Panc1 (cell line): ENCODE measurements around the gene PKP2. TPM values are rescaled to one million over a fixed set of nuclear protein-coding genes. Genes with fewer than 3 reads are reported as not detected.

Source experiments
- ATAC-seq: fragments of 200-7000 bp; cut with Tn5 transposase; 2 replicates; pipeline ENCODE4 v1.9.1; 2020; ENCODE audit warnings: mild to moderate bottlenecking, moderate library complexity
- BruUV-seq: library from RNA; stranded (reverse); fragments of 400-500 nt; replicated peaks from 2 replicates; lab custom pipeline; 2021; lab: Mats Ljungman, UMichigan
- CTCF ChIA-PET: fragments of 300-600 bp; sonication (Branson Sonifier 250); formaldehyde crosslinking; loops from one replicate; lab custom pipeline; 2022; ENCODE audit warnings: antibody characterized with exemption; lab: Charles Lee
- POLR2A ChIA-PET: fragments of 300-600 bp; sonication (Branson Sonifier 250); formaldehyde crosslinking; loops from one replicate; lab custom pipeline; 2022; ENCODE audit warnings: antibody characterized with exemption; lab: Charles Lee
- DNase-seq: peaks from one replicate; pipeline ENCODE4 v3.0.0-alpha.2; 2010; ENCODE audit warnings: low read depth, low spot score
- H3K27ac ChIP-seq: 2 replicates; pipeline ENCODE4 v1.5.1; 2011; ENCODE audit warnings: mild to moderate bottlenecking, low read length, inconsistent platforms
- H3K27me3 ChIP-seq: fragments of 200-500 bp; sonication (Bioruptor generic); 2 replicates; pipeline ENCODE4 v1.6.0; 2014; ENCODE audit warnings: low read length, inconsistent platforms; ENCODE audit not compliant: control insufficient read depth, insufficient read depth
- H3K36me3 ChIP-seq: fragments of 200-500 bp; sonication (Bioruptor generic); 2 replicates; pipeline ENCODE4 v1.5.1; 2014; ENCODE audit warnings: inconsistent platforms, mild to moderate bottlenecking, low read length, moderate library complexity; ENCODE audit not compliant: control insufficient read depth, insufficient read depth
- H3K4me1 ChIP-seq: 2 replicates; pipeline ENCODE4 v1.5.1; 2011; ENCODE audit warnings: inconsistent platforms, mild to moderate bottlenecking, low read length, moderate library complexity; ENCODE audit not compliant: control insufficient read depth, insufficient read depth
- H3K4me3 ChIP-seq, 2 experiments: 2 replicates each; pipeline ENCODE4 v1.5.1; 2011 to 2012; ENCODE audit warnings: low read depth in 2 of 2, low read length in 2 of 2, mild to moderate bottlenecking in 2 of 2, inconsistent platforms in 1 of 2, moderate library complexity in 1 of 2
- H3K9me3 ChIP-seq: fragments of 200-500 bp; sonication (Bioruptor generic); 2 replicates; pipeline ENCODE4 v1.5.1; 2014; ENCODE audit warnings: low read depth, mild to moderate bottlenecking, inconsistent platforms, low read length, moderate library complexity; ENCODE audit not compliant: control insufficient read depth, insufficient read depth
- CTCF ChIP-seq: fragments of 450-650 bp; IDR thresholded peaks from 2 replicates; pipeline ENCODE4 v1.5.1; 2017; ENCODE audit warnings: mild to moderate bottlenecking
- POLR2AphosphoS5 ChIP-seq: IDR thresholded peaks from 2 replicates; pipeline ENCODE4 v1.6.1; 2012; ENCODE audit warnings: mild to moderate bottlenecking, low read depth, low read length, moderate library complexity
- REST ChIP-seq, 2 experiments: IDR thresholded peaks; 2 replicates each; pipeline ENCODE4 v1.6.1; 2011 to 2012; ENCODE audit warnings: low read depth in 2 of 2, control low read depth in 1 of 2, low read length in 1 of 2, mild to moderate bottlenecking in 1 of 2, moderate library complexity in 1 of 2; ENCODE audit not compliant: insufficient read depth in 1 of 2
- SIN3A ChIP-seq: IDR thresholded peaks from 2 replicates; pipeline ENCODE4 v1.6.1; 2012; ENCODE audit warnings: low read depth, mild to moderate bottlenecking, low read length, moderate library complexity, borderline replicate concordance; ENCODE audit not compliant: insufficient read depth
- TCF7L2 ChIP-seq: IDR thresholded peaks from 2 replicates; pipeline ENCODE4 v1.6.1; 2011; ENCODE audit warnings: mild to moderate bottlenecking, low read depth, low read length, inconsistent platforms
- in situ Hi-C: cut with HindIII; loops from 2 replicates; pipeline ENCODE4 v1.10.0; 2016; ENCODE audit warnings: low sequenced_read_pairs, low pct_unique_long_range_greater_than_20kb
- intact Hi-C: fragments of 100-400 bp; cut with micrococcal nuclease; formaldehyde crosslinking; loops from one replicate; pipeline ENCODE4 v1.10.0; 2022; ENCODE audit not compliant: unreplicated experiment
- total RNA-seq: library from RNA; stranded (reverse); gene quantifications from one replicate; pipeline ENCODE4 v1.2.1, GENCODE V29; 2021; ENCODE audit not compliant: unreplicated experiment

PKP2 gene
- total RNA-seq, 1 experiment from 2014 or later, result 2.2 TPM

GRCh38 chr12:32794281-32794680 is 102.3 kb downstream of the PKP2 start:
- no TSS peak for BruUV-seq
- ChIA-PET POLR2A (no interaction called here), CTCF (no interaction called here)
- Histone ChIP-seq H3K27me3 (no peaks in the 10 kb centered on the region), H3K36me3 (no peaks in the 10 kb centered on the region), H3K4me1 (no peaks in the 10 kb centered on the region), H3K4me3 (no peak overlapping the region), H3K9me3 (no peaks in the 10 kb centered on the region), H3K27ac (no peak overlapping the region)
- ATAC-seq, result no peak
- DNase-seq, result no peak
- TF ChIP-seq CTCF, result no peak
- TF ChIP-seq SIN3A, result no peak
- TF ChIP-seq REST (IDR thresholded peaks at IDR 0.05; ENCODE audit: insufficient read depth in 1 of 2, low read depth in 2 of 2, low read length in 1 of 2), result no peak
- no peak for TF ChIP-seq POLR2AphosphoS5
- no peak for TF ChIP-seq TCF7L2
- in situ Hi-C loops, result no loop called here
- intact Hi-C loops, result no loop called here

- no peaks in the 10 kb centered on the region for H3K4me1 ChIP-seq
- no peaks in the 10 kb centered on the region for H3K27me3 ChIP-seq
- no peak overlapping the region for H3K27ac ChIP-seq
- POLR2A ChIA-PET, result no interaction called here
- H3K36me3 ChIP-seq, result no peaks in the 10 kb centered on the region
- in situ Hi-C loops (no loop called here), intact Hi-C loops (no loop called here)
- H3K4me3 ChIP-seq, result no peak overlapping the region
- BruUV-seq, result no TSS peak
- no peaks in the 10 kb centered on the region for H3K9me3 ChIP-seq
- ATAC-seq, result no peak
- no peak for DNase-seq
- TF ChIP-seq REST (IDR thresholded peaks at IDR 0.05; ENCODE audit: insufficient read depth in 1 of 2, low read depth in 2 of 2, low read length in 1 of 2) (no peak), CTCF (no peak), POLR2AphosphoS5 (no peak), SIN3A (no peak), TCF7L2 (no peak)
- CTCF ChIA-PET, result no interaction called here
These were observed 106.7 kb downstream of the PKP2 start for GRCh38 chr12:32789916-32790315.
